Measurements from ENCODE around the gene CERS6. TPM values are rescaled to one million over a fixed set of nuclear protein-coding genes. Genes with fewer than 3 reads are reported as not detected.
A peak's percentile ranks its signal among the peaks of the same experiment; 100 is the strongest.
"Not testable (repeated sequence)": the region's sequence is repeated elsewhere in the genome, so short reads cannot be mapped to it uniquely, and the experiment has no call there.

The CERS6 gene
- total RNA-seq, 1 experiment from 2014 or later = 37.6 TPM

- DNase-seq; H3K27me3 ChIP-seq; H3K9me3 ChIP-seq (replicated peaks); H3K36me3 ChIP-seq; H3K4me1 ChIP-seq; H3K4me3 ChIP-seq; H3K27ac ChIP-seq: not testable (repeated sequence)
These were observed 35.7 kb downstream of the CERS6 start for GRCh38 chr2:168491728-168492127.

DNA sequence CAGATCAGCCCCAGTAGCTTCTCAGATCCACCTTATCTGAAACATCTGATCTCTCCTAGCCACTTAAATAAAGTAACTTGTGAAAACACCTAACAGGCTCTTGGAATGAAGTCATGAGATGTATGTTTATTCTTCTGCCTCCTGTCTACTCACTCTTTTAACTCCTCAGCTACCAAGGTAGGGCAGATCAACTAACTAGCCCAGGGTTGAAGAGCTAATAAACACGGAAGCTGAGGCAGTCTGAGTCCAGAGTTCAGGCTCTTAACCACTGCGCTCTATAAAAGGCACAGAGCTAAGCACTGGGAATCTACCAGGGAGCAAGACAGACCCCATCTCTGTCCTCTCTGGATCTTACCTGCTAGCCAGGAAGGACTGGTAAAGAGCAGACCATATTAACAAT lies 37.1 kb downstream of the CERS6 start:
- not testable (repeated sequence) for H3K27me3 ChIP-seq; H3K4me3 ChIP-seq; H3K27ac ChIP-seq; H3K36me3 ChIP-seq; DNase-seq; H3K4me1 ChIP-seq; H3K9me3 ChIP-seq (replicated peaks)

GRCh38 chr2:168494190-168494711 lies 38.2 kb downstream of the CERS6 start:
- no peak overlapping the region for H3K4me3 ChIP-seq
- no peaks in the 10 kb centered on the region for H3K4me1 ChIP-seq
- no peaks in the 10 kb centered on the region for H3K27me3 ChIP-seq
- no peak for DNase-seq
- H3K9me3 ChIP-seq (replicated peaks) = peaks cover 6% of the 10 kb centered on the region; the same call in 1 of the 2 replicates
- no peak overlapping the region for H3K27ac ChIP-seq
- H3K36me3 ChIP-seq = no peaks in the 10 kb centered on the region

DNA sequence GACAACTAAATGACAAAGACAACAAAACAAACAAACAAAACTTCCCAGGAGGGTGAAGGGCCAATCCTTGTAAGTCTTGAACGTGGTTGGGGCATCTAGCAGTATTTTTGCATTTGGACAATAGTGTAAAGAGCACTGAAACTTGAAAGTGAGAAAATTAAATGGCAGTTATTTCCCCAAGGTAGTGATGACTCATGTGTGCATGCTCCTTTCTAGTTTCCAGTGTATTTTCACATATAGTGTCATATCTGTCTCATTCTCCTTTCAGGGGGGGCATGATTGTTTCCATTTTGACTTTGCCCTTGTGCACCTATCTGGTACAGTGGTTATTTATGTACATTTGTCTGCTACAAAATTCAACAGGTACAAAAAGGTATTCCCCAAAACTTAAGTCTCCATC lies 39.5 kb downstream of the CERS6 start:
- no peaks in the 10 kb centered on the region for H3K27me3 ChIP-seq
- H3K9me3 ChIP-seq (replicated peaks) = peaks cover 6% of the 10 kb centered on the region; the same call in 1 of the 2 replicates
- H3K4me3 ChIP-seq = no peak overlapping the region
- no peaks in the 10 kb centered on the region for H3K36me3 ChIP-seq
- no peak for DNase-seq
- H3K4me1 ChIP-seq = peaks cover 9% of the 10 kb centered on the region
- no peak overlapping the region for H3K27ac ChIP-seq

- peaks cover 21% of the 10 kb centered on the region for H3K4me1 ChIP-seq
- peaks cover 5% of the 10 kb centered on the region; the same call in 1 of the 2 replicates for H3K9me3 ChIP-seq (replicated peaks)
- H3K27ac ChIP-seq = no peak overlapping the region
- DNase-seq = no peak
- no peaks in the 10 kb centered on the region for H3K27me3 ChIP-seq
- H3K4me3 ChIP-seq = no peak overlapping the region
- H3K36me3 ChIP-seq = no peaks in the 10 kb centered on the region
These were observed 40.8 kb downstream of the CERS6 start for GRCh38 chr2:168496906-168497305.

- no peak overlapping the region for H3K4me3 ChIP-seq
- H3K9me3 ChIP-seq (replicated peaks) = peaks cover 18% of the 10 kb centered on the region; the same call in 1 of the 2 replicates
- H3K27ac ChIP-seq = no peak overlapping the region
- H3K4me1 ChIP-seq = peaks cover 24% of the 10 kb centered on the region
- no peaks in the 10 kb centered on the region for H3K36me3 ChIP-seq
- no peaks in the 10 kb centered on the region for H3K27me3 ChIP-seq
- no peak for DNase-seq
These were observed 43.4 kb downstream of the CERS6 start for GRCh38 chr2:168499500-168499899.

DNA sequence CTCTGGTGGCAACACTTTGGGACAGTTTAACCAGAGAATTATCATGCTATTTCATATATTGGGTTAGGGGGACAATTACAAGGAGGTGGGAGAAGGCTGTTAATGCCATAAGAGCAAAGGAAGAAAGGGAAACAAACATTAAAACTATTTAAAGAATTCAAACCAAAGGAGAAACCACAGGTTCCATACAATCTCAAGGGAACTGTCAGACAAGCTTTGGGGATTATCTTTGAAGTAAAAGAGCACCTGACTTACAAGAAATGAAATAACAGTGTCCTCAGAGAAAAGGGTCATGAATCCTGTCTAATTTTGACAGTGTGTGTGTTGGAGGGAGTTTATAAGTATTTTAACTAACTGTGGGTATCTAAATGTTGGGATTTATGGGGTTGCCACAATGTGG lies 44.4 kb downstream of the CERS6 start:
- H3K27ac ChIP-seq = peak overlapping the region; percentile 64
- no peaks in the 10 kb centered on the region for H3K27me3 ChIP-seq
- peak in 1 of 2 experiments; percentile 47 for DNase-seq
- H3K9me3 ChIP-seq (replicated peaks) = peaks cover 18% of the 10 kb centered on the region; the same call in 1 of the 2 replicates
- H3K36me3 ChIP-seq = no peaks in the 10 kb centered on the region
- H3K4me3 ChIP-seq = no peak overlapping the region
- H3K4me1 ChIP-seq = peaks cover 24% of the 10 kb centered on the region

DNA sequence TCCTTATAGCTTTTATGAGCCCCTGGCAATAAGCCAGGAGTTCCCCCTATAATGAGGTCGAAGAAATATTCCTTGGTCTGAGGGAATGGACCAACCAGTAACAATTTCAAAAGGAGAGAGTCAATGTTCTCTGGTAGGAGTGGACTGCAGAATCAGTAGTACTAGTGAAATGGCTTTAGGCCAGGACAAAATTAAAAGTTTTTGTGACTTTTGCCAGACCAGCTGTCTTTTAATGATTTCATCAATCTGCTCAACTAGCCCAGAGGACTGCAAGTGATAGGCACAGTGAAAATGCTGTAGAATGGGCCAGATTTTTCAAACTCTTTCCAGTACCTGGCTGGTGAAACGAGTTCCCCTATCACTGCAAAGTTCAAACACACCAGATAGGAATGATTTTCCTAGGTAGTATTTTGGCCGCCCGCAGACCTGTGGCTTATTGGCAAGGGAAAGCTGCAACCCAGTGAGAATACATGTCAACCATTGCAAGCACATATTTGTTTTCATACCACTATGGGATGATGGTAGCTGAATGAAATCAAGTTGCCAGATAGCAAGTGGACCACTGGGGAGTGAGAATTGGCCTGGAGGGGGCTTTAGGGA lies 45.5 kb downstream of the CERS6 start:
- peak overlapping the region; percentile 64 for H3K27ac ChIP-seq
- DNase-seq = no peak
- H3K27me3 ChIP-seq = no peaks in the 10 kb centered on the region
- H3K9me3 ChIP-seq (replicated peaks) = peaks cover 15% of the 10 kb centered on the region; the same call in 1 of the 2 replicates
- no peak overlapping the region for H3K4me3 ChIP-seq
- no peaks in the 10 kb centered on the region for H3K36me3 ChIP-seq
- H3K4me1 ChIP-seq = peaks cover 24% of the 10 kb centered on the region

DNA sequence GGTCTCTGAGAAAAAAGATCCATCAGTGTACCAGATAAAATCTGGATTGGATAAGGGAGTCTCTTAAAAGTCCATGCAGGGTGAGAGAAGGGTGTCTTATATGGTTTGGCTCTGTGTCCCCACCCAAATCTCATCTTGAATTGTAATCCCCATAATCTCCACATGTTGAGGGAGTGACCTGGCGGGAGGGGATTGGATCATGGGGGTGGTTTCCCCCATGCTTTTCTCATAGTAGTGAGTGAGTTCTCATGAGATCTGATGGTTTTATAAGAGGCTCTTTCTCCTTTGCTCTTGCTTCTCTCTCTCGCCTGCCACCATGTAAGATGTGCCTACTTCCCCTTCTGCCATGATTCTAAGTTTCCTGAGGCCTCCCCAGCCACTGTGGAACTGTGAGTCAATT lies 46.8 kb downstream of the CERS6 start:
- Histone ChIP-seq H3K9me3 (replicated peaks) (peaks cover 15% of the 10 kb centered on the region; the same call in 1 of the 2 replicates), H3K4me1 (peaks cover 24% of the 10 kb centered on the region)
- not testable (repeated sequence) for H3K36me3 ChIP-seq, H3K27me3 ChIP-seq, DNase-seq, H3K27ac ChIP-seq, H3K4me3 ChIP-seq

DNA sequence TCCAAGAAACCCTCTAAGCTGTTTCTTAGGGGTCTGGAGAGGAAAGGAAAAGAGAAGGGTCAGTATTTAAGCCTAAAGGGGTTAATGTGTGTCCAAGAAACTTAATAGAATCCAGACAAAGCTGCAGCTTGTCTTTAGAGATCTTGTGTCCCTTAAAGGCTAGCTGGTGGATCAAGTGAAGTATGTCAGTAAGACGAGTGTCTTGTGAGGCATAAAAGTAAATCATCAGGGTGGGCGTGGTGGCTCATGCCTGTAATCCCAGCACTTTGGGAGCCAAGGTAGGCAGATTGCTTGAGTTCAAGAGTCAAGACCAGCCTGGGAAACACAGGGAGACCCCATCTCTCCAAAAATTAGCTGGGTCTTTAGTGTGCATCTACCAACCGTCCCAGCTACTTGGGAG lies 47.8 kb downstream of the CERS6 start:
- no peaks in the 10 kb centered on the region for H3K27me3 ChIP-seq
- no peak for DNase-seq
- no peaks in the 10 kb centered on the region for H3K36me3 ChIP-seq
- H3K27ac ChIP-seq = no peak overlapping the region
- no peak overlapping the region for H3K4me3 ChIP-seq
- peaks cover 15% of the 10 kb centered on the region; the same call in 1 of the 2 replicates for H3K9me3 ChIP-seq (replicated peaks)
- peaks cover 24% of the 10 kb centered on the region for H3K4me1 ChIP-seq

DNA sequence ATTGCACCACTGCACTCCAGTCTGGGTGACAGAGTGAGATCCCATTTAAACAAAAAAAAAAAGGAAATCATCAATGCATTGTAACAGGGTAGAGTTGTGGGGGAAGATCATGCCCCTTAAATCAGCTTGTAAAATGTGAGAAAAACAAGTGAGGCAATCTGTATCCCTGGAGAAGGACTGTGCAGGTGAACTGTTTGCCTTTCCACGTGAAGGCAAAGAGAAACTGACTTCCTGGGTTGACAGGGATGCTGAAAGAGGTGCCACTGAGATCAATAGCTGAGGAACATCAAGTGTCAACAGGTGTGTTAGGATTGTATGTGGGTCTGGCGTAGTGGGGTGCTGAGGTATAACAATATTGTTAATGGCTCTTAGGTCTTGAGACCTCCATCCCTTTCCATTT lies 48.3 kb downstream of the CERS6 start:
- no peak for DNase-seq
- Histone ChIP-seq H3K4me1 (peaks cover 24% of the 10 kb centered on the region), H3K9me3 (replicated peaks) (peaks cover 15% of the 10 kb centered on the region; the same call in 1 of the 2 replicates), H3K36me3 (no peaks in the 10 kb centered on the region), H3K27ac (no peak overlapping the region), H3K4me3 (no peak overlapping the region), H3K27me3 (no peaks in the 10 kb centered on the region)

DNA sequence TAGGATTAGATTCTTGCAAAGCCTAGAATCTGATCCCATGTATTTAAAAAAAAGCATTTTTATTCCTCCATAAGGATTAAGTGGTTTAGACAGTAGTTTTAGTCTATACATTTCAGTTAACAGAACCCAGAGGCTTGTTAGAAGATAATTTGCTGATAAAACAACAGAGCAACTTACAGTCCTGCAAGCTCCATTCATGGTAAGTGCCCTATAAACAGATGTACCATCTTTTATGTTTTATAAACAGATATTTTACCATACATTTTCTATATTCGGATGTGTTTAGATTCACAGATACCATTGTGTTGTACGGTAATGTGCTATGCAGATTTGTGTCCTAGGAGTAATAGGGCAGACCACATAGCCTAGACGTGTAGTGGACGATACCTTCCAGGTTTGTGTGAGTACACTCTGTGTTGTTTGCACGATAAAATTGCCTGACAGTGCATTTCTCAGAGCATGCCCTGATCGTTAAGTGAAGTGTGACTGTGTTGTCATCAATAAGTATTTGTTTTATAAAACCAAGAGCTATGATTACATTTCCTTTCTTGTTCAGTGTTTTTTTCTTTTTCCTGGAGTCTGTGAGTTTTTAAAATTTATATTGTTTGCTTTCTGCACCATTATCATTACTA lies 54.2 kb downstream of the CERS6 start:
- H3K4me1 ChIP-seq = no peaks in the 10 kb centered on the region

GRCh38 chr2:168514692-168515091 lies 58.6 kb downstream of the CERS6 start:
- H3K4me1 ChIP-seq = peaks cover 15% of the 10 kb centered on the region
- H3K36me3 ChIP-seq = no peaks in the 10 kb centered on the region
- DNase-seq = no peak
- 0 out of 2 replicates have a peak, but pooled peaks cover 3% of the 10 kb centered on the region for H3K9me3 ChIP-seq (replicated peaks)
- no peaks in the 10 kb centered on the region for H3K27me3 ChIP-seq
- no peak overlapping the region for H3K27ac ChIP-seq
- no peak overlapping the region for H3K4me3 ChIP-seq

More for the DNA sequence above, 54.2 kb downstream of the CERS6 start:
- no peaks in the 10 kb centered on the region for H3K36me3 ChIP-seq
- H3K9me3 ChIP-seq (replicated peaks) = no peaks in the 10 kb centered on the region
- no peak overlapping the region for H3K27ac ChIP-seq
- H3K4me3 ChIP-seq = no peak overlapping the region
- H3K27me3 ChIP-seq = no peaks in the 10 kb centered on the region
- no peak for DNase-seq

GRCh38 chr2:168515502-168515901 lies 59.4 kb downstream of the CERS6 start:
- no peak overlapping the region for H3K27ac ChIP-seq
- H3K36me3 ChIP-seq = no peaks in the 10 kb centered on the region
- DNase-seq = no peak
- peaks cover 20% of the 10 kb centered on the region for H3K4me1 ChIP-seq
- H3K27me3 ChIP-seq = no peaks in the 10 kb centered on the region
- no peak overlapping the region for H3K4me3 ChIP-seq
- H3K9me3 ChIP-seq (replicated peaks) = 0 out of 2 replicates have a peak, but pooled peaks cover 4% of the 10 kb centered on the region

GRCh38 chr2:168517816-168518215 lies 61.7 kb downstream of the CERS6 start:
- no peak for DNase-seq
- peak overlapping the region; percentile 22; the same call in 1 of the 2 replicates for H3K27ac ChIP-seq

More at GRCh38 chr2:168517816-168518215, 61.7 kb downstream of the CERS6 start:
- 0 out of 2 replicates have a peak, but pooled peaks cover 4% of the 10 kb centered on the region for H3K9me3 ChIP-seq (replicated peaks)
- H3K4me3 ChIP-seq = no peak overlapping the region
- no peaks in the 10 kb centered on the region for H3K36me3 ChIP-seq
- no peaks in the 10 kb centered on the region for H3K27me3 ChIP-seq
- H3K4me1 ChIP-seq = peaks cover 34% of the 10 kb centered on the region

All from SJCRH30 (cell line).